ENCODE measurements around the gene LRRC23. TPM values are rescaled to one million over a fixed set of nuclear protein-coding genes. Genes with fewer than 3 reads are reported as not detected.

Gene LRRC23
- total RNA-seq, 2 experiments from 2014 or later = 3.1 to 6.0 TPM

DNA sequence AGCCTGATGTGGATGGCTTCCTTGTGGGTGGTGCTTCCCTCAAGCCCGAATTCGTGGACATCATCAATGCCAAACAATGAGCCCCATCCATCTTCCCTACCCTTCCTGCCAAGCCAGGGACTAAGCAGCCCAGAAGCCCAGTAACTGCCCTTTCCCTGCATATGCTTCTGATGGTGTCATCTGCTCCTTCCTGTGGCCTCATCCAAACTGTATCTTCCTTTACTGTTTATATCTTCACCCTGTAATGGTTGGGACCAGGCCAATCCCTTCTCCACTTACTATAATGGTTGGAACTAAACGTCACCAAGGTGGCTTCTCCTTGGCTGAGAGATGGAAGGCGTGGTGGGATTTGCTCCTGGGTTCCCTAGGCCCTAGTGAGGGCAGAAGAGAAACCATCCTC, 34.3 kb upstream of the LRRC23 start:
- CTCF ChIA-PET = interaction anchor here (1.2 to 7.9 kb wide), 4 partner anchors 17 to 93 kb away, joined by 3 to 63 read pairs (median 6); partner anchors contain the start of genes CDCA3 and USP5

GRCh38 chr12:6871052-6871957, 33.3 kb upstream of the LRRC23 start:
- POLR2A ChIA-PET = interaction anchor here (0.7 to 3.5 kb wide), 7 partner anchors 13 to 118 kb away, joined by 3 to 41 read pairs (median 3); partner anchors contain the start of genes CDCA3, MLF2 and USP5
- CTCF ChIA-PET = interaction anchor here (0.7 to 2.7 kb wide), 12 partner anchors 10 to 236 kb away, joined by 3 to 29 read pairs (median 4); partner anchors contain the start of genes CDCA3, COPS7A, ENO2 and LPCAT3

More for the DNA sequence above, 34.3 kb upstream of the LRRC23 start:
- POLR2A ChIA-PET = interaction anchor here (0.7 to 4.8 kb wide), 3 partner anchors 17 to 64 kb away, joined by 3 to 49 read pairs (median 10); partner anchors contain the start of genes CDCA3 and USP5

- ChIA-PET POLR2A (interaction anchor here (0.5 to 3.5 kb wide), 24 partner anchors 10 to 336 kb away, joined by 3 to 41 read pairs (median 4); partner anchors contain the start of genes ATN1, C12orf57, CDCA3 and COPS7A), CTCF (interaction anchor here (0.6 to 2.9 kb wide), 33 partner anchors 8 to 242 kb away, joined by 3 to 30 read pairs (median 4); partner anchors contain the start of genes CDCA3, COPS7A, ENO2 and LRRC23)
Observed at GRCh38 chr12:6872073-6873048, 32.3 kb upstream of the LRRC23 start.

- CTCF ChIA-PET = interaction anchor here (0.6 to 2.9 kb wide), 29 partner anchors 8 to 270 kb away, joined by 3 to 30 read pairs (median 4); partner anchors contain the start of genes CDCA3, COPS7A, ENO2 and LRRC23
- POLR2A ChIA-PET = interaction anchor here (0.5 to 3.5 kb wide), 22 partner anchors 9 to 337 kb away, joined by 3 to 41 read pairs (median 4); partner anchors contain the start of genes ATN1, C12orf57, CDCA3 and COPS7A
Observed at GRCh38 chr12:6873094-6874014, 31.3 kb upstream of the LRRC23 start, which contains the start of gene SPSB2. Gene SPSB2 (minus strand): TSS chr12:6873303. CDS start chr12:6872901, 402 bp downstream.

- ChIA-PET CTCF (interaction anchor here (0.7 to 2.9 kb wide), 5 partner anchors 17 to 270 kb away, joined by 3 to 30 read pairs (median 5); partner anchors contain the start of gene MLF2), POLR2A (interaction anchor here (1.3 to 3.5 kb wide), 3 partner anchors 17 to 64 kb away, joined by 5 to 41 read pairs (median 20); partner anchors contain the start of genes CDCA3 and USP5)
Observed at GRCh38 chr12:6874015-6874368, 30.6 kb upstream of the LRRC23 start.

GRCh38 chr12:6879824-6880223, 24.8 kb upstream of the LRRC23 start:
- ChIA-PET POLR2A (interaction anchor here (0.7 kb wide), 1 partner anchor 57 kb away, joined by 3 read pairs; no protein-coding TSS in a partner anchor), CTCF (interaction anchor here (1.2 to 4.8 kb wide), 2 partner anchors 12 to 13 kb away, joined by 3 to 21 read pairs; partner anchors contain the start of gene TPI1)

- POLR2A ChIA-PET = interaction anchor here (1.0 kb wide), 1 partner anchor 11 kb away, joined by 3 read pairs; the partner anchor contains the start of gene SPSB2
Observed at GRCh38 chr12:6883252-6883651, 21.4 kb upstream of the LRRC23 start.

DNA sequence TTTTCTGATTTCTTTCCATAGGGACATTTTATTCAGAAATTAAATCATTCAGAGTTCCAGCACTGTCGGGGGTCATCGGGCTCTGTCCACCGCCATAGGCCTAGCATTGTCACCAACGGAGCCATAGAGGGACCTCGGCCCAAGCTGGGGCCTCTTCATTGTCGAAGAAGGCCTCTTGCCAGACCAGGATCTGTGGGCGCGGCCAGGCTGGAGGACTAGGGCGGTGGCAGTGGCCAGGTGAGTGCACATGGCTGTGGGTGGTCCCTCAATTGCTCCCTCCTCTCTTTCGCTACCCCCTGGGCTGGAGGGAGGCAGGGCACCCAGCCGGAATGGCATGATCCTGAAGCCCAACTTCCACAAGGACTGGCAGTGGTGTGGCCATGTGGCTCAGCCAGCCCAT, 20.9 kb upstream of the LRRC23 start:
- CTCF ChIA-PET = no interaction called here
- POLR2A ChIA-PET = interaction anchor here (1.0 kb wide), 1 partner anchor 11 kb away, joined by 3 read pairs; the partner anchor contains the start of gene SPSB2

More at GRCh38 chr12:6883252-6883651, 21.4 kb upstream of the LRRC23 start:
- CTCF ChIA-PET = interaction anchor here (1.0 to 4.8 kb wide), 2 partner anchors 8 to 11 kb away, joined by 3 to 21 read pairs; no protein-coding TSS in a partner anchor

- ChIA-PET POLR2A (no interaction called here), CTCF (no interaction called here)
Observed at GRCh38 chr12:6884539-6884938, 20.1 kb upstream of the LRRC23 start.

- ChIA-PET POLR2A (interaction anchor here (0.6 kb wide), 1 partner anchor 1050 kb away, joined by 3 read pairs; no protein-coding TSS in a partner anchor), CTCF (interaction anchor here (0.6 kb wide), 1 partner anchor 38 kb away, joined by 3 read pairs; no protein-coding TSS in a partner anchor)
Observed at GRCh38 chr12:6886206-6886999, 18.2 kb upstream of the LRRC23 start.

- CTCF ChIA-PET = interaction anchor here (0.6 kb wide), 1 partner anchor 39 kb away, joined by 3 read pairs; no protein-coding TSS in a partner anchor
- POLR2A ChIA-PET = no interaction called here
Observed at GRCh38 chr12:6887460-6887859, 17.2 kb upstream of the LRRC23 start.

DNA sequence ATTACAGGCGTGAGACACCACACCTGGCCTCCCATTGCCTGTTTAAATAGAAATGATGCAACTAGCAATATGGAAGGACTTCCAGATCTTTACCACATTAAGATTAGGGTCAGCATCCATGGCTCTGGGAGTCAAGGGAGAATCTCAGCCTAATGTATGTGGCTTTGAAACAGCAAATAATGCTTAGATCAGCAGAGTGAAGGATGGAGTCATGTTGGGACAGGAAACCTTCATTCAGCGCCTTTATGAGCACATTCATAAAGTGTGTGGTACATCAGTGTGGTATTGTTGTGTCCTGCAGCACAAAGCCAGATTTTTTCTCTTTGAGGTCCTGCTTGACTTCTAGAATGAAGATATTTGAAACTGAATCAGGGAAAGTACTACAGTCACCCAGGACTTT, 16.3 kb upstream of the LRRC23 start:
- POLR2A ChIA-PET = no interaction called here

GRCh38 chr12:6888794-6889193, 15.8 kb upstream of the LRRC23 start:
- CTCF ChIA-PET = interaction anchor here (1.2 kb wide), 1 partner anchor 16 kb away, joined by 4 read pairs; the partner anchor contains the start of gene SPSB2
- POLR2A ChIA-PET = interaction anchor here (1.0 kb wide), 1 partner anchor 16 kb away, joined by 4 read pairs; the partner anchor contains the start of gene SPSB2

More for the DNA sequence above, 16.3 kb upstream of the LRRC23 start:
- CTCF ChIA-PET = no interaction called here

GRCh38 chr12:6889775-6890573, 14.6 kb upstream of the LRRC23 start:
- ChIA-PET POLR2A (interaction anchor here (1.0 kb wide), 1 partner anchor 17 kb away, joined by 4 read pairs; the partner anchor contains the start of gene SPSB2), CTCF (interaction anchor here (1.2 kb wide), 1 partner anchor 17 kb away, joined by 4 read pairs; the partner anchor contains the start of gene SPSB2)

All from activated CD8-positive, alpha-beta memory T cell treated with anti-CD3 and anti-CD28 coated beads for 36 hours (primary cell).